ENCODE results near the gene TARM1.

TARM1 gene

DNA sequence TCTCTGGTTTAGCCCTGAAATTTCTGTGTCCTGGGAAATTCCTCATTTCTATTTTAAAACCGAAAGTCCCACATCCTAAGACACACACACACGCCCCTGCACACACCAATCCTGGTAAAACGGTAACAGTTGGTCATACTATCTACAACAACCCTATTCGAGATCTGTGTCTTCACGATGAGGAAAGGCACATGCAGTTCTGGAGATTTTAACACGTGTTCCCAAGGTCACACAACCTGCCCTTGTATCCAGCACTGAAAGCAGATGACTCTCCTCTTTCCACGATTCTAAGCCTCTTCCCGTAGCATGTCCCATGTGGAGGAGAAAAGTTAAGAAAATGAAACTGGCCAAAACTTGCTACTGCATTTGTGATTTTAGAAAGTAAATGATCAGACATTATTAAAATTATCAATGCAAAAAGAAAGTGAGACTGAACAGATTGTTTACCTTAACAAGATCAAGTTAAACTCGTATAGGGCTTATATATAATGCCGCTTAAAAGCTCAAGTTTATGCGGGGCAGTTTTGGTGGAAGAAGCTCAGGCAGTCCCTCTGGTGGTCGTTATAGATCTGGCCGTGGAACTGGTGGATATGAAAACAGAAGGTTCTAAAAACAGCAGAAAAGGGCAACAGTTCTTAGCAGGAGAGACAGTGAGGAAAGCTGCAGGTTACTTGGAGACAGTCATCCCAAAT is 50.1 kb downstream of the TARM1 start:
- no peak for DNase-seq (ENCODE audit: low read depth in 2 of 2)

GRCh38 chr19:54029930-54030490 is 51.2 kb downstream of the TARM1 start:
- peak; percentile 23 to 44 for DNase-seq (ENCODE audit: low read depth in 2 of 2)

GRCh38 chr19:54029301-54029700 is 51.9 kb downstream of the TARM1 start:
- no peak for DNase-seq (ENCODE audit: low read depth in 2 of 2)

DNA sequence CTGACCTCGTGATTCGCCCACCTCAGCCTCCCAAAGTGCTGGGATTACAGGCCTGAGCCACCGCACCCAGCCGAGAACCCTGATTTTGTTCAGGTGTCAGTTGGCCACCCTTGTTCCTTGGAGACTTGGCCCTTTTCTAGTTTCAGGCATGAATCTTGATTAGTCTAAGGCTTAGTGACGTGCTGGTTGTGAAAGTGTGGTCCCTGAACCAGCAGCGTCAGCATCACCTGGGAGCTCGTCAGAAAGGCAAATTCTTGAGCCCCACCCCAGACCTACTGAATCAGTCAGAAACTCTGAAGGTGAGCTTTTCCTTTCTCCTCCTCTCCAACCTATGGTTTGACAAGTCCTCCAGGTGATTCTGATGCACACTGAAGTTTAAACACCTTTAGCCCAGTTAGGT is 54.5 kb downstream of the TARM1 start:
- no peak for DNase-seq (ENCODE audit: low read depth in 2 of 2)

DNA sequence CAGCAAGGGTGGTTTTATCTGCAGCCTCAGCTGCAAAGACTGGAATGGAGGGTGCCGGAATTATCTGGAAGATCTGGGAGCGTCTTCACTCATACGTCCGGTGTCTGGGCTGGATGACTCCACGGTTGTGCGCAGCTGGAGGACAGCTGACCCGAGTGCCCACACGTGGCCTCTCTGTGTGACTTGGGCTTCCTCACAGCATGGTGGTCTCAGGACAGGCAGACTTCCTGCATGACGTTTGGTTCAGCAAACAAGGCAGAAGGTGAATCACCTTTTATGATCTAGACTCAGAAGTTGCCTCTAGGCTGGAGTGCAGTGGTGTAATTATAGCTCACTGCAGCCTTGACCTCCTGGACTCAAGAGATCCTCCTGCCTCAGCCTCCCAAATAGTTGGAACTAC is 56.5 kb downstream of the TARM1 start:
- DNase-seq (ENCODE audit: low read depth in 2 of 2), result no peak

DNA sequence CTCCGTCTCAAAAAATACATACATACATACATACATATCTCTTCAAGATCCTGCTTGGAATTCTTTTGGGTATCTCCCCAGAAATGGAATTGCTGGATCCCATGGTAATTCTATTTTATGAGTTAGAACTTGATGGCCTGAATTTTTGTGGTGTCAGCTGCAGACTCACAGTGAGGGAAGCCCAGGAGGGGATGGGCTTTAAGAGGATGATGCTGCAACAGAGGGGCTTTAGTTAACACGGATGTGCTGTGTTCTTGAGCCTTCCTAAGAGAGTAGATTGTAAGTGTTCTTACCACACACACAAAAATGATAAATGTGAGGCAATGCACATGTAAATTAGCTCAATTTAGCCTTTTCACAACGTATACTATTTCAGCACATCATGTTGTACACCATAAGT is 58.0 kb downstream of the TARM1 start:
- no peak for DNase-seq (ENCODE audit: low read depth in 2 of 2)

DNA sequence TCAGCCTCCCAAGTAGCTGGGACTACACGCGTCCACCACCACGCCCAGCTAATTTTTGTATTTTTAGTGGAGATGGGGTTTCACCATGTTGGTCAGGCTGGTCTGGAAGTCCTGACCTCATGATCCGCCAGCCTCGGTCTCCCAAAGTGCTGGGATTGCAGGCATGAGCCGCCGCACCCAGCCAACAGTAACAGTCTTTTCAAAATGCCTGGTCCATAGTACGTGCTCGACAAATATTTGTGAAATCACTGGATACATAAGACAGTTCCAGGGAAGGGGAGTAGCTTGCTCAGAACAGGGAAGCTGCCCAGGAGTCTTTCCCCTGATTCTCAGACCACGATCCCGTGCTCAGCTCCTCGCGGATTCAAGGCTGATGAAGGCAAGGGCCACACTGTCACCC is 59.2 kb downstream of the TARM1 start:
- DNase-seq (ENCODE audit: low read depth in 2 of 2), result no peak

GRCh38 chr19:54021363-54021762 is 59.8 kb downstream of the TARM1 start:
- DNase-seq (ENCODE audit: low read depth in 2 of 2), result no peak

Data from stimulated activated CD8-positive, alpha-beta memory T cell treated with anti-CD3 and anti-CD28 coated beads, Interleukin-2, amount 100 ng/mL, for 48 hours (primary cell).